GM23338 (cell line): Measurements from ENCODE around the gene FAM117B.

Experiments
- POLR2AphosphoS5 ChIP-seq: IDR thresholded peaks from 2 replicates; pipeline ENCODE4 v1.6.1; 2016; ENCODE audit warnings: antibody characterized with exemption, low read depth
- TF ChIP-seq, protein P1 (sequence below), 2 experiments: fragments of 200-600 bp in 1 of 2; sonication (generic) in 1 of 2; conservative IDR thresholded peaks; 2 replicates each; pipeline versions ENCODE4 v1.5.1 to v1.6.1; 2016 to 2017; ENCODE audit warnings: antibody characterized with exemption in 2 of 2, low read depth in 2 of 2, mild to moderate bottlenecking in 2 of 2, moderate library complexity in 1 of 2
- TF ChIP-seq, protein P2 (sequence below): IDR thresholded peaks from one replicate; pipeline ENCODE4 v1.6.1; 2018; ENCODE audit warnings: antibody characterized with exemption; ENCODE audit not compliant: unreplicated experiment
- TF ChIP-seq, protein P3 (sequence below): IDR thresholded peaks from 2 replicates; pipeline ENCODE4 v1.6.1; 2016; ENCODE audit warnings: antibody characterized with exemption

DNA sequence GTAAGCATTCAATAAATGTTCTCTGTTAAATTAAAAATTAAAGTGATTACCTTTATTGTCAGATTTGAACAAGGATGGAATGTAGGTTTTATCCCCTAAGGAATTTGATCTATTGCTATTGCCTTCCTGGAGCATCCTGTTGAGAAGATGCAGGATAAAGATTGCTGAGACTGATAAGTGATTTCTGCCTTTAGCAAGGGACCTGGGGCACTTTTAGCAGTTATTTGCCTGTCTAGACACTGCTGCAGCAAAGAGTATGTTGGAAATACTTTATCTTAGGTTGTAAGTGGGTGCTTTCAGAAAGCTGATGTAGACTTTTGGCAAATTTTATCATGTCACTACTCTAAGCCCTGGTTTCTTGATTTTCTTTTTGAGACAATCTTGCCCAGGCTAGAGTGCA is 69.5 kb downstream of the FAM117B start:
- TF ChIP-seq, protein P1, sequence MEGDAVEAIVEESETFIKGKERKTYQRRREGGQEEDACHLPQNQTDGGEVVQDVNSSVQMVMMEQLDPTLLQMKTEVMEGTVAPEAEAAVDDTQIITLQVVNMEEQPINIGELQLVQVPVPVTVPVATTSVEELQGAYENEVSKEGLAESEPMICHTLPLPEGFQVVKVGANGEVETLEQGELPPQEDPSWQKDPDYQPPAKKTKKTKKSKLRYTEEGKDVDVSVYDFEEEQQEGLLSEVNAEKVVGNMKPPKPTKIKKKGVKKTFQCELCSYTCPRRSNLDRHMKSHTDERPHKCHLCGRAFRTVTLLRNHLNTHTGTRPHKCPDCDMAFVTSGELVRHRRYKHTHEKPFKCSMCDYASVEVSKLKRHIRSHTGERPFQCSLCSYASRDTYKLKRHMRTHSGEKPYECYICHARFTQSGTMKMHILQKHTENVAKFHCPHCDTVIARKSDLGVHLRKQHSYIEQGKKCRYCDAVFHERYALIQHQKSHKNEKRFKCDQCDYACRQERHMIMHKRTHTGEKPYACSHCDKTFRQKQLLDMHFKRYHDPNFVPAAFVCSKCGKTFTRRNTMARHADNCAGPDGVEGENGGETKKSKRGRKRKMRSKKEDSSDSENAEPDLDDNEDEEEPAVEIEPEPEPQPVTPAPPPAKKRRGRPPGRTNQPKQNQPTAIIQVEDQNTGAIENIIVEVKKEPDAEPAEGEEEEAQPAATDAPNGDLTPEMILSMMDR (conservative IDR thresholded peaks at IDR 0.05; ENCODE audit: low read depth in 2 of 2) = no peak
- TF ChIP-seq, protein P2, sequence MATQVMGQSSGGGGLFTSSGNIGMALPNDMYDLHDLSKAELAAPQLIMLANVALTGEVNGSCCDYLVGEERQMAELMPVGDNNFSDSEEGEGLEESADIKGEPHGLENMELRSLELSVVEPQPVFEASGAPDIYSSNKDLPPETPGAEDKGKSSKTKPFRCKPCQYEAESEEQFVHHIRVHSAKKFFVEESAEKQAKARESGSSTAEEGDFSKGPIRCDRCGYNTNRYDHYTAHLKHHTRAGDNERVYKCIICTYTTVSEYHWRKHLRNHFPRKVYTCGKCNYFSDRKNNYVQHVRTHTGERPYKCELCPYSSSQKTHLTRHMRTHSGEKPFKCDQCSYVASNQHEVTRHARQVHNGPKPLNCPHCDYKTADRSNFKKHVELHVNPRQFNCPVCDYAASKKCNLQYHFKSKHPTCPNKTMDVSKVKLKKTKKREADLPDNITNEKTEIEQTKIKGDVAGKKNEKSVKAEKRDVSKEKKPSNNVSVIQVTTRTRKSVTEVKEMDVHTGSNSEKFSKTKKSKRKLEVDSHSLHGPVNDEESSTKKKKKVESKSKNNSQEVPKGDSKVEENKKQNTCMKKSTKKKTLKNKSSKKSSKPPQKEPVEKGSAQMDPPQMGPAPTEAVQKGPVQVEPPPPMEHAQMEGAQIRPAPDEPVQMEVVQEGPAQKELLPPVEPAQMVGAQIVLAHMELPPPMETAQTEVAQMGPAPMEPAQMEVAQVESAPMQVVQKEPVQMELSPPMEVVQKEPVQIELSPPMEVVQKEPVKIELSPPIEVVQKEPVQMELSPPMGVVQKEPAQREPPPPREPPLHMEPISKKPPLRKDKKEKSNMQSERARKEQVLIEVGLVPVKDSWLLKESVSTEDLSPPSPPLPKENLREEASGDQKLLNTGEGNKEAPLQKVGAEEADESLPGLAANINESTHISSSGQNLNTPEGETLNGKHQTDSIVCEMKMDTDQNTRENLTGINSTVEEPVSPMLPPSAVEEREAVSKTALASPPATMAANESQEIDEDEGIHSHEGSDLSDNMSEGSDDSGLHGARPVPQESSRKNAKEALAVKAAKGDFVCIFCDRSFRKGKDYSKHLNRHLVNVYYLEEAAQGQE = no peak
- TF ChIP-seq, protein P3, sequence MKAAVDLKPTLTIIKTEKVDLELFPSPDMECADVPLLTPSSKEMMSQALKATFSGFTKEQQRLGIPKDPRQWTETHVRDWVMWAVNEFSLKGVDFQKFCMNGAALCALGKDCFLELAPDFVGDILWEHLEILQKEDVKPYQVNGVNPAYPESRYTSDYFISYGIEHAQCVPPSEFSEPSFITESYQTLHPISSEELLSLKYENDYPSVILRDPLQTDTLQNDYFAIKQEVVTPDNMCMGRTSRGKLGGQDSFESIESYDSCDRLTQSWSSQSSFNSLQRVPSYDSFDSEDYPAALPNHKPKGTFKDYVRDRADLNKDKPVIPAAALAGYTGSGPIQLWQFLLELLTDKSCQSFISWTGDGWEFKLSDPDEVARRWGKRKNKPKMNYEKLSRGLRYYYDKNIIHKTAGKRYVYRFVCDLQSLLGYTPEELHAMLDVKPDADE = no peak
- no peak for TF ChIP-seq POLR2AphosphoS5
